CD4-positive, alpha-beta T cell treated with Interleukin-15 for 4 hours (primary cell): ENCODE data around the gene CALM3.
"Not testable (repeated sequence)": the region's sequence is repeated elsewhere in the genome, so short reads cannot be mapped to it uniquely, and the experiment has no call there.

Source experiments
- DNase-seq: peaks from one replicate; pipeline ENCODE4 v3.0.0-alpha.2; 2020; ENCODE audit warnings: low spot score

Gene CALM3

DNA sequence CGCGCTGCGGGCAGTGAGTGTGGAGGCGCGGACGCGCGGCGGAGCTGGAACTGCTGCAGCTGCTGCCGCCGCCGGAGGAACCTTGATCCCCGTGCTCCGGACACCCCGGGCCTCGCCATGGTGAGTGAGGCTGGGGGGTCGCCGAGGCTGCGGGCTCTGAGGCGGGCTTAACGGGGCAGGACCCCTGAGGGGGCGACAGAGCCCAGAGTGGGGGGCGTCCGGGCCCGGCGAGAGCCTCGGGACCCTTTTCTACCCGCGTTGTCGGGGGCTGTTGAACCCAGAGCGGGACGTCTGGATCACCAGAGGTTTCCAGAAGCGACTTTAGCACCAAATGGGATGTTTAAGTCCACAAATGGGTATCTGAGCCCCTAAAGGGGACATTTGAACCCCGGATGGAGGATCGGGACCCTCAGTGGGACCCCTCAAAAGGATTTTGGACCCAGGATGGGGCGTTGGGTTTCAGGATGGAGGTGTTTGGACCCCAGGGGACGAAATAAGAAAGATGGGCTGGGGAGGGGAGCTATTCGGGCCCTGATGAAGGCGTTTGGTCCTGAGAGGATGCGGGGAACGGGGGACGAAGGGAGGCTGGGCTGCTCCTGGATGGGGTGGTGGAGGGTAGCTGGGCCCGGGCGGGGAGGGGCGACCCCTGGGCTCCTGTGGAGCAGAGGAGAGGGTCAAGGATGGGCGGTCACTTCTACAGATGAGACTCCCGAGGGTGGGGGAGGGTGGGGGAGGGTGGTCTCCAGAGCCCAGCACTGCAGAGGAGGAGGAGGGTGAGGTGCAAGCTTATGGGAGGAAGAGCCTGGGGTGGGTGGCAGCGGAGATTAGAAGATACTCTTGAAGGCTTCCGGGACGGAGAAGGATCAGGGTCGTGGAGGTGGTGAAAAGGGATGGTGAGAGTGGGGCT lies at the start of gene CALM3:
TSS of gene CALM3 (plus strand) at position 13 of the 907 bp plus-strand sequence. CDS start at position 118, 105 bp downstream.
- DNase-seq = no peak

DNA sequence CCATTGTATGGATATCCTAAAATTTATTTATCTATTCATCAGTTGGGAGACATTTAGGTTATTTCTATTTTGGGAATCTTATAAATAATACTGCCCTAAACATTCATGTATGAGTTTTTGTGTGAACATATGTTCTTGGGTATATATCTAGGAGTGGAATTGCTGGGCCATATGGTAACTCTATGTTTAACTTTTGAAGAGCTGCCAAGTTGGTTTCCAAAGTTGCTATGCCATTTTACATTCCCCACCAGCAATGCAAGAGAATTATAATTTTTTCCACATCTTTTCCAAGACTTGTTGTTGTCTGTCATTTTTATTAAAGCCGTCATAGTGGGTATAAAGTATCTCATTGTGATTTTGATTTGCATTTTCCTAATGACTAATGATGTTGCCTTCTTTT lies 48.2 kb upstream of the CALM3 start:
- DNase-seq = no peak

DNA sequence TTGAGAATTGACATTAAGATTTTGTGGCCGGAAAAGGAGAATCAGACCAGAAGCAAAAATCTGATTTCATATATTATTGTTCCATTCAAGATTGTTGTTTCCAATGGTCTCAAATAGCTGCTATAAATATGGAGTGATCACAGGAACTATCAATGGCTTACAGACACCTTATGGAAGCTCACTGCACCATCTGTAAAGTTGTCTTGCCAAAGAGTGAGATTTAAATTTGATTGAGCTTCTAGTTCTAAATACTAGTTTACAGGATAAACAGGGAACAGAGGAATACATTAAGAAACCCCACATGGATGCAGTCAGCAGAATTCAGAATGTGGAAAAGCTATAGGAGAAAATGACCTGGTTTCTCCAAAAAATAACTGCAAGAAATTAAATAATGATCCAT lies 47.0 kb upstream of the CALM3 start:
- no peak for DNase-seq

DNA sequence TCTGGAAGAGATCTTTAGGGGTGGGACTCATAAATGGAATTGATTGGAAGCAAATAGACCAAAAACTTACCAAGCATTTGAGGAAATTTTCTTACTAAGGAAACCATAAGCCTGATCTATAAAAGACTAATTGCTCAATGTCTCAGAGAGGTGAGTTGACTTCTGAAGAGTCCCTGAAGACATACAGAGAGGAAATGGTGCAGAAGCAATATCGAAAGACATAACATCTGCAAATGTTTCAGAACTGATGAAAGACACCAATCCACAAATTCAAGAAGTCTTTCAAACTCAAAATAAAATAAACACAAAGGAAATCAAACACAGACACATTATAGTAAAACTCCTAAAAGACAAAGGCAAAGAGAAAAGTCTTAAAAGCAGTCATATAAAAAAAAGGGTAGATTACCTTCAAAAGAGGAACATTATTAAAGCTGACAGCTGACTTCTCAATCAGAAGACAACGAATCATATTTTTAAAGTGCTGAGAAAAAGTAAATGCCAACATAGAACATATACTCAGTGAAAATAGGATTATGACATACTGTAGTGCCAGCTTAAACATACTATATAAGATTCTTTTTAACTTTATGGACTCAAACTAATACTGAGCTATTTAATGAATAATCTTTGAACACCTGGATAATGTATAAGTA lies 45.4 kb upstream of the CALM3 start:
- DNase-seq = no peak

DNA sequence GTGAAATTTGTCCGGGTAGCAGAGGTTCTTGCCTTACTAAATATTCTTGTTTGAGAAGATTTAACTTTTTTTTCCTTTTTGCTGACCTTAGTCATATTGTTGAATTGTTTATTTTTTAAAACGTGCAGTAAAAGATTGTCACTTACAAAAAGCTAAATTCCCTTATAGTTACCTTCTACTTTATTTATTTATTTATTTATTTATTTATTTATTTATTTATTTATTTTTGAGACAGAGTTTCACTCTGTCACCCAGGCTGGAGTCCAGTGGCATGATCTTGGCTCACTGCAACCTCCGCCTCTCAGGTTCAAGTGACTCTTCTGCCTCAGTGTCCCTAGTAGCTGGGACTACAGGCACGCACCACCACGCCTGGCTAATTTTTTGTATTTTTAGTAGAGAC lies 44.7 kb upstream of the CALM3 start:
- not testable (repeated sequence) for DNase-seq

DNA sequence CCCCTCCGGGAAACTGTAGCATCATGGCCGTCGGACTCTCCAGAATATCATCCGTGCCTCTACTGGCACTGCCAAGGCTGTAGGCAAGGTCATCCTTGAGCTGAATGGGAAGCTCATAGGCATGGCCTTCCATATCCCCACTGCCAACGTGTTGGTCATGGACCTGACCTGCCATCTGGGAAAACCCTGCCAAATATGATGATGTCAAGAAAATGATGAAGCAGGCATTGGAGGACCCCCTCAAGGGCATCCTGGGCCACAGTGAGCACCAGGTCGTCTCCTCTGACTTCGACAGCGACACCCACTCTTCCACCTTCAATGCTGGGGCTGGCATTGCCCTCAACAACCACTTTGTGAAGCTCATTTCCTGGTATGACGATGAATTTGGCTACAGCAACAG lies 41.9 kb upstream of the CALM3 start:
- DNase-seq = no peak

DNA sequence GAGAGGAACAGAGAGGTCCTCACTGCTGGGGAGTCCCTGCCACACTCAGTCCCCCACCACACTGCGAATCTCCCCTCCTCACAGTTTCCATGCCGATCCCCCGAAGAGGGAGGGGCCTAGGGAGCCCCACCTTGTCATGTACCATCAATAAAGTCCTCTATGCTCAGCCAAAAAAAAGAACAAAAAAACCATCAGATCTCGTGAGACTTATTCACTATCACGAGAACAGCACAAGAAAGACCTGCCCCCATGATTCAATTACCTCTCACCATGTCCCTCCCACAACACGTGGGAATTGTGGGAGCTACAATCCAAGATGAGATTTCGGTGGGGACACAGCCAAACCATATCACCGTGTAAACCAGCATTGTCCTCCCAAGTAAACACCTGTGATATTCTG lies 41.5 kb upstream of the CALM3 start:
- DNase-seq = not testable (repeated sequence)

DNA sequence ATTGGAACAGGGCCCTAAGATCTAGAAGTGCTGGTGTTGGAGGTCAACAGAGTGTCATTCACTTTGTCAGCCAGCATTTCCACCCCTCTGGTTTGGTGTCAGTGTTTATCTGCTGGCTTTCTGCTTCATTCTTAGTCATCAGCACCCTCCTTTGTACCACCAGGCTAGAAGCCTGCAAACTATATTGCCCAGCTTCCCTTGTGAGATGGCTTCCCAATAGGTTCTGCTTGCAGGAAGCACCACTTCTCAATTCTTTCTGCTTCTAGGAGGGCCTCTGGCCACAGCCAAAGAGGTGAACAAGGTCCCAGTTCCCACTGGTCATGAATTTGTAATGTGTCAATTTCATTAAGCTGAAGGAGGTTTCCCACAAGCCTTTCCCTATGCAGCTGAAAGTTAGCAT lies 36.4 kb upstream of the CALM3 start:
- DNase-seq = no peak

DNA sequence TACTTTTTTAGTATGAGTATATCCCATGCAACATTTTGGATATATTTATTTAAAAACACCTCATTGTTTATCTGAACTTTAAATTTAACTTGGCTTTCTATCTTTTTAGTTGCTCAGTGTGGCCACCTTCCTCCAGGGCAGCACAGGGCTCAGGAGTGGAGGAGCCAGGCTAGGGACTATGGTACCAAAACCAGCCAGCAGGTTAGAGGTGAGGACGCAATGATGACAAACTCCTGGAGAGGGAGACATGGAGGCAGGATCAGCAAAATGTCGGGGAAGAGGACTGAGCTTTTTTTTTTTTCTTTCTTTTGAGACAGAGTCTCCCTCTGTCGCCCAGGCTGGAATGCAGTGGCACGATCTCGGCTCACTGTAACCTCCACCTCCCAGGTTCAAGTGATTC lies 29.6 kb upstream of the CALM3 start:
- no peak for DNase-seq

DNA sequence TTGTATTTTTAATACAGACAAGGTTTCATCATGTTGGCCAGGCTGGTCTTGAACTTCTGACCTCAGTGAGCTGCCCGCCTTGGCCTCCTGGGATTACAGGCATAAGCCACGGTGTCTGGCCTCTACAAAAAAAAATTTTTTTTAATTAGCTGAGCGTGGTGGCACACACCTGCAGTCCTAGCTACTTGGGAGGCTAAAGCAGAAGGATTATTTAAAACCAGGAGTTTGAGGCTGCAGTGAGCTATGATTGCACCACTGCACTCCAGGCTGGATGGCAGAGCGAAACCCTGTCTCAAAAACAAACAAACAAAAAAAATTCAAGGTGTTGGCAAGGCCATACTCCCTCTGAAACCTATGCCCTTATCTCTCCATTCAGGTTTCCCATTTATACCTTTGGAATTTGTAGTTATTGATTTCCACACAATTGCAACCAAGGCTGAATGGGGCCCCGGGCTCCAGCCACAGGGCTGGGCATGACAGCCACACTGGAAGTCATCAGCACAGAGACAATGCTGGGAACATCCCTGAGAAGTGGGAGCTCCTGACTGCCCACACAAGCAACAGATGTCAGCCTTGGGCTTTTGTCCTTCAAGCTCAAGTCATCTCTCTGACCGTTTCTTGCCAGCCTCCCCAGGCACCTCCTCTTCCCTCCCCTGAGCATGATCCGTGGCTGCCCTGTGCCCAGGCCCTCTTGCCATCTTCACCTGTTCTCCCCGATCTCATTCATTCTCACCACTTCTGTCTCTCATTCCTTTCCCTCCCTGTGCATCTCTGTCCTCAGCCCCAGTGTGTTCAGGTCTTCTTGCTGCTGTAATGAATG lies 27.2 kb upstream of the CALM3 start:
- no peak for DNase-seq

DNA sequence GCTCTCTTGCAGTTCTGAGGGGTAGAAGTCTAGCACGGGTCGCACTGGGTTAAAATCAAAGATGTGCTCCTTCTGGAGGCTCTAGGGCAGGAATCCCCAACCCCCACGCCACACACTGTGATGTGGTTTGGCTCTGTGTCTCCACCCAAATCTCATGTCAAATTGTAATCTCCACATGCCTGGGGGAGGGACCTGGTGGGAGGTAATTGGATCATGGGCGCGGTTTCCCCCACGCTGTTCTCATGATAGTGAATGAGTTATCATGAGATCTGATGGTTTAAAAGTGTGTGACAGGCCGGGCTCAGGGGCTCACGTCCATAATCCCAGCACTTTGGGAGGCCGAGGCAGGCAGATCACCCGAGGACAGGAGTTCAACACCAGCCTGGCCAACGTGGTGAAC lies 26.6 kb upstream of the CALM3 start:
- DNase-seq = peak; percentile 14

DNA sequence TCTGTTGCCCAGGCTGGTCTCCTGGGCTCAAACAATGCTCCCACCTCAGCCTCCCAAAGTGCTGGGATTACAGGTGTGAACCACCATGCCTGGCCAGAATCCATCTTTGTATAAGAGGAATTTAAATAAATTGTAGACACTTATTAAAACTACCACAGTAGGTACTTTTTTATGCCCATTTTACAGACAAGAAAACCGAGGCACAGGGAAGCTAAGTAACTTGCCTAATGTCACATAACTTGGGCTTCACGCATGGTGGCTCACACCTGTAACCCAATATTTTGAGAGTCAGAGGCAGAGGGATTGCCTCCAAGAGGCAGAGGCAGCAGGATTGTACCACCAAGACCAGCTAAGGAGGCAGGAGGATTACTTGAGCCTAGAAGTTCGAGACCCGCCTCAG lies 22.7 kb upstream of the CALM3 start:
- DNase-seq = no peak

DNA sequence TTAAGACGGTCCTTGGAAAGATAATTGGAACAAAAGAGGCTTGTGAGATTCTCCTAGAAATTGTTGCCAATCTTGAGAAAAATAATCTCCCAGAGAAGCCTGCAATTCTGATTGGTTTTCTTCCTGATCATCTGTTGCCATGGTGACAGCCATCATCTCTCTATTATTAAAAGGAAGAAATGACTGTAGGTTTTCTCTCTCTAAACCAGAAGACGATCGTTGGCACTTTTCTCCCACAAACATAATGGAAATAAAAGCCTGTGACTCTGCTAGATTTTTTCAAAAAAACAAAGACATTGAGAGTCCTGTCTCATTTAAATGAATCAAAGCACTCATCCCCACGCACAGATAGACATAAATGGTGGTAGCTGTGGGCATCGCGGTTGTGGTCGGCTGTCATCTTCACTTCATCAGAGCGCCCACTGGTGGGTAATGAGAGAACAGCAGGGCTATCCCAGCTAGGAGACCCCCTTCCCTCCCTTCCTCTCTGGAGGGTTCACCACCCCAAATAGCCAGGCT lies 21.7 kb upstream of the CALM3 start:
- DNase-seq = no peak

DNA sequence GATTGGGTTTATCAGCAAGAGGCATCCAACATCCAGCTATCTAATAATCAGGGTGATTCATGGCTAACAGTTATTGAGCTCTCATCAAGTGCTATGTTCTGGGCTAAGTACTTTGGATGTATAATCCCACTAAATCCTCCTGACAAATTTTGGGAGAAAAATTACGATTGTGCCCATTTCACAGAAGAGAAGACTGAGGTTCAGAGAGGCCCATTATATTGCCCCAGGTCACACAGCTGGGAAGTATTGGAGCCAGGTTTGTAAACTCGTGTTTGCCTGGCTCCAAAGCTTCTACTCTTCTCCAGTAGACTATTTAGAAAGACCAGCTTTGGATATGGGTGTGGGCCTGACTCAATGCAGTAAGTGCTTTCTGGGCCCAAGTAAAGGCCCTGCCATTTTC lies 20.9 kb upstream of the CALM3 start:
- no peak for DNase-seq

DNA sequence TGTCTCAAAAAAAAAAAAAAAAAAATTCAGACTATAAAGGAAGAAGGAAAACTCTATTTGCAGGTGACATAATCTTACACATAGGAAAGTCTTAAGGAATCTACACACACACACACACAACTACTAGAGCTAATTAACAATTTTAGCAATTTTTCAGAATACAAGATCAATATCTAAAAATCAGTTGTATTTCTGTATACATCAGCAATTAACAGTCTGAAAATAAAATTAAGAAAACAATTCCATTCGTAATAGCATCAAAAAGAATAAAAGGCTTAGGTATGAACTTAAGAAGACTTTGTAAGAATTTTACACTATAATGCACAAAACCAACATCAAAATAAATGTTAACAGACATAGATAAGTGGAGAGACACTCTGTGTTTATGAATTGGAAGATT lies 15.6 kb upstream of the CALM3 start:
- DNase-seq = no peak

DNA sequence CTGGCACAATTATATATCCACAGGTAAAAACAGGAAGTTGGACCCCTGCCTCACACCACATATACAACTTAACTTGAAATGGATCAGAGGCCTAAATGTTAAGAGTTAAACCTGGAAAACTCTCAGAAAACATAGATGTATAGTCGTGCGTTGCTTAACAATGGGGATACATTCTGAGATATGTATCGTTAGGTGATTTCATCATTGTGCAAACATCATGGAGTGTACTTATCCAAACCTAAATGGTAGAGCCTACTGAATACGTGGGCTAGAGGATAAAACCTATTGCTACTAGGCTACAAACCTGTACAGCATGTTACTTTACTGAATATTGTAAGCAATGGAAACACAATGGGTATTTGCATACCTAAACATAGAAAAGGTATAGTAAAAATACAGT lies 14.8 kb upstream of the CALM3 start:
- no peak for DNase-seq

DNA sequence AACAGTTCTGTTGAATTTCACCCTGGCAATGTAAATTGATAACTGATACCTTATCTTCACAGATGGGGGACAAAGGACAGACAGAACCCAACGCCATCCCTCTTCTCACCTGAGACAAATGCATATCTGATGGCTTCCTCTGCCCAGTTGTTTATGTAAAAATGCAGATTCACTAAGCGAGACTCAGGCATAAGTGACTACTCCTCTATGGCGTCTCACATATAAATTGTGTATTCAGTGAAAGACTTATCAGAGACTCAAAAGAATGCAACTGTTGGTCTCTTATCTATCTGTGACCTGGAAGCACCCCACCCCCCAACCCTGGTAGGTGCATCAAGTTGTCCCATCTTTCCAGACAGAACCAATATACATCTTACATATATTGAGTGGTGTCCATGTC lies 13.3 kb upstream of the CALM3 start:
- no peak for DNase-seq

DNA sequence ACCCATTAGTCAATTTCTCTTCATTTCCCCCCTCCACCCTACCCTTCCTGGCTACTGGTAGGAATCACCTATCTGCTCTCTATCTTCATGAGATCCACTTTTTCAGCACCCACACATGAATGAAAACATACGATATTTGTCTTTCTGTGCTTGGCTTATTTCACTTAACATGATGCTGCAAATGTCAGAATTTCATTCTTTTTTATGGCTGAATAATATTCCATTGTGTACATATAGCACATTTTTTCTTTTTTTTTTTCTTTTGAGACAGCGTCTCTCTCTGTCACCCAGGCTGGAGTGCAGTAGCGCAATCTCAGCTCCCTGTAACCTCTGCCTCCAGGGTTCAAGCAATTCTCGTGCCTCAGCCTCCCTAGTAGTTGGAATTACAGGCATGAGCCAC lies 9.9 kb upstream of the CALM3 start:
- DNase-seq = no peak

DNA sequence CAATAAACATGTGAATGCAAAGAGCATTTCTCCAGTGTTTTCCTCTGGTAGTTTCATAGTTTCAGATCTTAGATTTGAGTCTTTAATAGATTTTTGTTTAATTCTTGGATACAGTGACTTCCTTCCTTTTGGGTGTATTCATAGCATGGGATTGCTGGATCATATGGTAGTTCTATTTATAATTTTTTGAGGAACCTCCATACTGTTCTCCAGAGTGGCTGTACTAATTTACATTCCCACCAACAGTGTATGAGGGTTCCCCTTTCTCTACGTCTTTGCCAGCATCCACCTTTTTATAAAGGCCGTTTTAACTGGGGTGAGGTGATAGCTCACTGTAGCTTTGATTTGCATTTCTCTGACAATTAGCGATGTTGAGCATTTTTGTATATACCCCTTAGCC lies 9.3 kb upstream of the CALM3 start:
- DNase-seq = no peak

DNA sequence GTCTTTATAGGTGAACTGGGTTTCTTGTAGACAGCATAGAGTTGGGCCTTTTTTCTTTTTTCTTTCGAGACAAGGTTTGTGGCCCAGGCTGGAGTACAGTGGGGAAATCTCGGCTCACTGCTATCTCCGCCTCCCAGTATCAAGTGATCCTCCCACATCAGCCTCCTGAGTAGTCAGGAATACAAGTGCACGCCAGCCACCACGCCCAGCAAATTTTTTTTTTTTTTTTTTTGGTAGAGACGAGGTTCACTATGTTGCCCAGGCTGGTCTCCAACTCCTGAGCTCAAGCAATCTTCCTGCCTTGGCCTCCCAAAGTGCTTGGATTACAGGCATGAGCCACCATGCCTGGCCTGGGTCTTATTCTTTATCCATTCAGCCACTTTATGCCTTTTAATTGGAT lies 5.1 kb upstream of the CALM3 start:
- no peak for DNase-seq

DNA sequence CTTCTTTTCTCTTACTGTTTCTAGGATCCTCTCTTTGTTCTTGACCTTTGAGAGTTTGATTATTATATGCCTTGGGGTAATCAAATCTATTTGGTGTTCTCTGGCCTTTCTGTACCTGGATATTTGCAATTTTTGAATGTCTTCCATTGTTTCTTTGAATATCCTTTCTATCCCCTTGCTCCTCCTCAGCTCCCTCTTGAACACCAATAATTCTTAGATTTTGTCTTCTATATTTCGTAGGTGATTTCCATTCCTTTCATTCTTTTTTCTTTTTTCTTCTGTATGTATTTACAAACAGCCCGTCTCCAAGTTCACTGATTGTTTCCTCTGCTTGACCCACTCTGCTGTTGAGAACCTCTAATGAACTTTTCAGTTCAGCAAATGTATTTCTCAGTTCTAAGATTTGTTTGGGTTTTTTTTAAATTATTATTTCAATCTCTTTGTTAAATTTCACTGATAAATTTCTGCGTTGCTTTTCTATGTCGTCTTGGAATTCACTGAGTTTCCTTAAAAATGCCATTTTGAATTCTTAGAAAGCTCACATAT lies 2.7 kb upstream of the CALM3 start:
- DNase-seq = no peak

DNA sequence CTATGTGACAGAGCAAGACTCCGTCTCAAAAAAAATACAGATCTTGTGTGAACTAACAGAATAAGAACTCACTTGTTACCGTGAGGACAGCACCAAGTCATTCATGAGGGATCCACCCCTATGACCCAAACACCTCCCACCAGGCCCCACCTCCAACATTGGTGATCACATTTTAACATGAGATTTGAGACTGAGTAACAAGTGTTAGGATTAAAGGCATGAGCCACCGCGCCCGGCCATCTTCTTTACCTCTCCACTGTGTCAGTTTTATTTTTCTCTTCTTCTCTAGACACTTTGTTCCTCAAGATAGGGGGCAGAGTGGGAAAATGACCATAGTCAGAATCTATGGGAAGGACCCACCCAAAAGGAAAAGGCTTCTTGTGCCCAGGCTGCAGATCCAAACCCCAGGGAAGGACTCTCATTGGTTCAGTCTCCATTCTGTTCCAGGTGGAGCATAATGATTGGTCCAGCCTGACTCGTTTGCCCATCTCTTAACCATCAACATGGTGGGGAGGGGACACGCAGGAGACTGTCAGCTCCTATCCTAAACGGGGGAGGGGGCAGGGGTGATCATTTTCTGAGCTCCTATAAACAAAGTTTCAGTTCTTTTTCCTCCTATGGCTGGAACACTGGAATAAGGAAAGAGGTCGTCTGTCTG lies 1.3 kb upstream of the CALM3 start:
- no peak for DNase-seq
